H1 (cell line): Measurements from ENCODE around the gene TLCD5.

Source experiments
- ATF3 ChIP-seq: IDR thresholded peaks from 2 replicates; pipeline ENCODE4 v1.6.1; 2011; ENCODE audit warnings: low read depth, mild to moderate bottlenecking, low read length; ENCODE audit not compliant: insufficient read depth
- CHD2 ChIP-seq: IDR thresholded peaks from 2 replicates; pipeline ENCODE4 v1.6.1; 2012; ENCODE audit warnings: low read length, improper control_type of control experiment
- CTCF ChIP-seq, 3 experiments: IDR thresholded peaks; 1 replicate in 2 of 3; 2 replicates in 1 of 3; pipeline versions ENCODE4 v1.5.1 to v1.6.1; 2011; ENCODE audit warnings: low read length in 3 of 3, mild to moderate bottlenecking in 3 of 3, inconsistent platforms in 2 of 3, low read depth in 1 of 3, moderate library complexity in 1 of 3; ENCODE audit not compliant: insufficient read depth in 1 of 3; ENCODE audit errors: control extremely low read depth in 1 of 3
- NANOG ChIP-seq: IDR thresholded peaks from 2 replicates; pipeline ENCODE4 v1.6.1; 2011; ENCODE audit warnings: low read length, low read depth, mild to moderate bottlenecking, inconsistent platforms; ENCODE audit not compliant: insufficient read depth, poor library complexity, severe bottlenecking
- POLR2A ChIP-seq, 2 experiments: IDR thresholded peaks; 1 replicate in 1 of 2; 2 replicates in 1 of 2; pipeline ENCODE4 v1.6.1; 2011; ENCODE audit warnings: low read depth in 2 of 2, low read length in 2 of 2, mild to moderate bottlenecking in 2 of 2; ENCODE audit errors: control extremely low read depth in 1 of 2
- YY1 ChIP-seq: IDR thresholded peaks from 2 replicates; pipeline ENCODE4 v1.6.1; 2011; ENCODE audit warnings: low read depth, mild to moderate bottlenecking, low read length

GRCh38 chr11:120350637-120351036 is 25.5 kb downstream of the TLCD5 start:
- TF ChIP-seq CTCF (IDR thresholded peaks at IDR 0.05; ENCODE audit: control extremely low read depth in 1 of 3, insufficient read depth in 1 of 3, low read depth in 1 of 3, low read length in 3 of 3) (no peak), POLR2A (IDR thresholded peaks at IDR 0.05; ENCODE audit: control extremely low read depth in 1 of 2, low read depth in 2 of 2, low read length in 2 of 2) (no peak), YY1 (no peak), NANOG (no peak), CHD2 (no peak), ATF3 (no peak)
